Fibroblast of peridontal ligament (primary cell): ENCODE measurements around the gene DXO.
A peak's percentile ranks its signal among the peaks of the same experiment; 100 is the strongest.
"Not testable (repeated sequence)": the region's sequence is repeated elsewhere in the genome, so short reads cannot be mapped to it uniquely, and the experiment has no call there.

ENCODE experiments used
- DNase-seq: peaks from one replicate; pipeline ENCODE4 v3.0.0-alpha.2; 2010; ENCODE audit errors: extremely low read depth

DXO gene

GRCh38 chr6:31958741-31959739 lies 12.9 kb downstream of the DXO start, which contains the start of the genes NELFE and SKIC2:
TSS of gene NELFE (minus strand) at chr6:31958971. CDS start at chr6:31958446, 525 bp downstream.
TSS of gene SKIC2 (plus strand) at chr6:31959175. CDS start at chr6:31959193, 18 bp downstream.
- DNase-seq, result peak; percentile 95

GRCh38 chr6:31958412-31958740 lies 13.6 kb downstream of the DXO start:
- DNase-seq, result no peak

- no peak for DNase-seq
Measured at GRCh38 chr6:31956796-31957195, 15.1 kb downstream of the DXO start.

- no peak for DNase-seq
Measured at GRCh38 chr6:31954511-31954910, 17.4 kb downstream of the DXO start.

- no peak for DNase-seq
Measured at GRCh38 chr6:31952890-31953289, 19.0 kb downstream of the DXO start.

- peak; percentile 74 for DNase-seq
Measured at GRCh38 chr6:31952140-31952805, 19.7 kb downstream of the DXO start.

GRCh38 chr6:31949926-31950548 lies 21.9 kb downstream of the DXO start:
- no peak for DNase-seq

- DNase-seq, result peak; percentile 27
Measured at GRCh38 chr6:31948753-31949413, 23.1 kb downstream of the DXO start.

- no peak for DNase-seq
Measured at GRCh38 chr6:31948306-31948705, 23.6 kb downstream of the DXO start.

- DNase-seq, result no peak
Measured at GRCh38 chr6:31947864-31948263, 24.1 kb downstream of the DXO start.

GRCh38 chr6:31947070-31947675 lies 24.8 kb downstream of the DXO start:
- DNase-seq, result no peak

GRCh38 chr6:31946370-31946885 lies 25.5 kb downstream of the DXO start:
- no peak for DNase-seq

- peak; percentile 90 for DNase-seq
Measured at GRCh38 chr6:31945507-31946369, 26.2 kb downstream of the DXO start, which contains the start of gene CFB. TSS of gene CFB (plus strand) at chr6:31946095. CDS start at chr6:31946222, 127 bp downstream.

GRCh38 chr6:31945154-31945506 lies 26.8 kb downstream of the DXO start:
- DNase-seq, result no peak

- DNase-seq, result no peak
Measured at GRCh38 chr6:31943742-31944141, 28.2 kb downstream of the DXO start.

- peak; percentile 32 for DNase-seq
Measured at GRCh38 chr6:31940256-31940664, 31.7 kb downstream of the DXO start.

- DNase-seq, result no peak
Measured at GRCh38 chr6:31935823-31936222, 36.1 kb downstream of the DXO start.

- no peak for DNase-seq
Measured at GRCh38 chr6:31935021-31935420, 36.9 kb downstream of the DXO start.

- DNase-seq, result no peak
Measured at GRCh38 chr6:31933537-31933936, 38.4 kb downstream of the DXO start.

- not testable (repeated sequence) for DNase-seq
Measured at GRCh38 chr6:31932137-31932536, 39.8 kb downstream of the DXO start.
